ENCODE data around the gene SUPT5H.
A peak's percentile ranks its signal among the peaks of the same experiment; 100 is the strongest.

The SUPT5H gene

DNA sequence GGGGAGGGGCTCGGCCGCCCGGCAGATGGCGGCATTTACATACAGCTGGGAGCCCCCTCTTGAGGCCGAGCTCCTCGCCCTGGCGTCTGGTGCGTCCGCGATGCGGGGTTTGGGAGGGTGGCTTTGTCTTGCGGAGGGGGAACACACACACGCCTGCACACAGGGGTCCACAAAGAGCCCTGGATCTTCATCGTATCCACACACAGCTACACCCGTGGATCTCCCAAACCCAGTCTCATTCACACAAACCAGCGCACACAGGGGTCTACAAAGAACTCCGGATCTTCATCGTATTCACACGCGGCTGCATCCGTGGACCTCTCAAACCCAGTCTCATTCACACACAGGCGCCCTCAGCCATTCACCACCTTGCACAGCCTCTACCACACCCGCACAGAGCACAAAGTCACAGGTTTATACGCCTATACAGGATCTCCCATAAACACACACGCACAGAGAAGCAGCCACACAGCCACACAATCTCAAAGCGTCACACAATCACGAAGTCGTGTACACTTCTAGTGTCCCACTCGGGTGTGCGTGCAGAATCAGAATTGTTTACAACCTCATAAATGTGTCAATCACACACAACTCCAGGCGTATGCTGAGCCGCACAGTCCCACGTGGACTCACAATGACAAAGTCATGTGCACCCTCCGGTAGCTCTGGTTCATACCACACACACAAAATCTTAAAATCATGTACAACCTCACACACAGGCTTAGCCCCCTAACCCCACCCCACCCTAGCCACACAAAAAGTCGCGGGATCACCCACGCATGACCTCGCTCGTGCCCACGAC, 52.8 kb downstream of the SUPT5H start:
- peak; percentile 44 for TF ChIP-seq CTCF (IDR thresholded peaks at IDR 0.05; ENCODE audit: control insufficient read depth, insufficient read depth, low read depth, low read length, missing control alignments)
- peak overlapping the region; percentile 5 for H3K4me3 ChIP-seq (ENCODE audit: control insufficient read depth, low read depth, low read length)
- DNase-seq (ENCODE audit: low read depth): no peak

GRCh38 chr19:39498798-39499642, 53.6 kb downstream of the SUPT5H start, which contains the start of gene DLL3:
TSS of gene DLL3 (plus strand) at chr19:39498947. CDS start at chr19:39498975, 28 bp downstream.
- DNase-seq (ENCODE audit: low read depth): no peak
- TF ChIP-seq CTCF (IDR thresholded peaks at IDR 0.05; ENCODE audit: control insufficient read depth, insufficient read depth, low read depth, low read length, missing control alignments): no peak
- peak within 1 kb of the TSS; percentile 5 for H3K4me3 ChIP-seq (ENCODE audit: control insufficient read depth, low read depth, low read length)

DNA sequence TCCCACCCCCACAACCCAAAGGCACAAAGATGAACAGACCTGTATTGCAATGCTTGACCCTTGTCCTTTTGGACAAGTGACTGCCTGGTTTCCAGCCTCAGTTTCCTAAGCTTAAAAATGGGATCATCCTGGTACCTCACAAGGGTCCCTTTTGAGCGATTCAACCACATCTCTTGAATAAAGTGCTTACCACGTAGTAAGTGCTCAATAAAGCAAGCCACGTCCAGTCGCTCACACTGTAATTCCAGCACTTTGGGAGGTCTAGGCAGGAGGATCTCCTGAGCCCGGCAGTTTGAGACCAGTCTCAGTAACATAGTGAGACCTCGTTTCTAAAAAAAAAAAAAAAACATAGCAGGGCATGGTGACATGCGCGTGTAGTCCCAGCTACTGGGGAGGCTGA, 54.5 kb downstream of the SUPT5H start:
- no peak overlapping the region for H3K4me3 ChIP-seq (ENCODE audit: control insufficient read depth, low read depth, low read length)
- no peak for TF ChIP-seq CTCF (IDR thresholded peaks at IDR 0.05; ENCODE audit: control insufficient read depth, insufficient read depth, low read depth, low read length, missing control alignments)
- DNase-seq (ENCODE audit: low read depth): no peak

DNA sequence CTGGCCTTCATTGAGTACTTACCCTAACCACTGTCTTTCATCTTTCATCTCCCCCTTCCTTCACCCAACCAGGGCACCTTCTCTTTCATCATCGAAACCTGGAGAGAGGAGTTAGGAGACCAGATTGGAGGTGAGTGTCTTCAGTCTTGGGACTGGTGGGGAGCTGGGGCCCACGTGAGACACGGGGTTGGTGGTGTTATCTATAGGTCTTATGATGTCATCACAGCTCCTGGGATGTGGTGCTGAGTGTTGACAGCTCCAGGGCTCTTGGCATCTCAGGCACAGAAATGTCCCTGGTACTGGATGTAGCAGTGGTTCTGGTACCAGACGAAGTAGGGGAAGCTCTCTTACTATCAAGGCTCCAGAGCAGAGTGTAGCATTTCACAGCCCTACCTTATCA, 55.2 kb downstream of the SUPT5H start:
- no peak for TF ChIP-seq CTCF (IDR thresholded peaks at IDR 0.05; ENCODE audit: control insufficient read depth, insufficient read depth, low read depth, low read length, missing control alignments)
- H3K4me3 ChIP-seq (ENCODE audit: control insufficient read depth, low read depth, low read length): no peak overlapping the region
- DNase-seq (ENCODE audit: low read depth): no peak

DNA sequence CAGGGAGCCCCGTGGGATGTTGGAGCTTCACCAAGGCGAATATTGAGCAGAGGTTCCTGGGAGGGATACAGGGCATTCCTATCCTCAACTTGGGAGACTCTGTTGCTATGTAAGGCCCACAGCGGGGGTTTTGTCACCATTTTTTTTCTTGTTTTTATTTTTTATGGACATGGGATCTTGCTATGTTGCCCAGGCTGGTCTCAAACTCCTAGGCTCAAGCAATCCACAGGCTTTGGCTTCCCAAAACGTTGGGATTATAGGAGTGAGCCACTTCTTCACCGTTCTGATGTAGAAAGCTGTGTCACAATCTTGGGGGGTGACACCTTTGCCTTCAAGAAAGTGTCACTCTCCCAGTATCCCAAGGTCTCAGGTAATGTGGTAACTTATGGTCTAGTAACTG, 56.0 kb downstream of the SUPT5H start:
- no peak for TF ChIP-seq CTCF (IDR thresholded peaks at IDR 0.05; ENCODE audit: control insufficient read depth, insufficient read depth, low read depth, low read length, missing control alignments)
- no peak overlapping the region for H3K4me3 ChIP-seq (ENCODE audit: control insufficient read depth, low read depth, low read length)
- DNase-seq (ENCODE audit: low read depth): no peak

DNA sequence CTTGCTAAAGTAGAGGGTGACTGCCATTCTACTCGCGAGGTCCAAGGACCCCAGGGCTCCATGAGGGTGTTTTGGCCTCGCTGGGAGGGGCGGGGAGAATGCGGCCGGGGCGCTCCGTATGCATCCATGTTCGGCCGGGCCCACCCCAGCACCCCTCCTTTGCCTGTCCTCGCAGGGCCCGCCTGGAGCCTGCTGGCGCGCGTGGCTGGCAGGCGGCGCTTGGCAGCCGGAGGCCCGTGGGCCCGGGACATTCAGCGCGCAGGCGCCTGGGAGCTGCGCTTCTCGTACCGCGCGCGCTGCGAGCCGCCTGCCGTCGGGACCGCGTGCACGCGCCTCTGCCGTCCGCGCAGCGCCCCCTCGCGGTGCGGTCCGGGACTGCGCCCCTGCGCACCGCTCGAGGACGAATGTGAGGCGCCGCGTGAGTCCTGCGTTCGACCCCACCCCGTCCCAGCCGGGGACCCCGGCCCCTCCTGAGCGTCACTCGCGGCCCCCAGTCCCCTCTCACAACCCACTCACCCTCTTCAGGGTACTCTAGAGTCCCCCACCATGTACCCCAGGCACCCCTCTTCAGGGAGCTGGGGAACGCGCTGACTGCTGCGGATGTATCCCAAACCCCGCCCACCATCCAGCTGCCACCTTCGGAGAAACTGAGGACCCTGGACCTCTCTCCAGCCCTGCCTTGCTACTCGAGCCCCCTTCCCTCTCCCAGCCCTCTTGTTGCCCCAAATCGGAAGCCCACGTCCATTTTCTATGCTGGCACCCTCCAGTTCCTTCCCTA, 57.4 kb downstream of the SUPT5H start:
- DNase-seq (ENCODE audit: low read depth): no peak
- TF ChIP-seq CTCF (IDR thresholded peaks at IDR 0.05; ENCODE audit: control insufficient read depth, insufficient read depth, low read depth, low read length, missing control alignments): peak; percentile 37

More for the DNA sequence above, 57.4 kb downstream of the SUPT5H start:
- H3K4me3 ChIP-seq (ENCODE audit: control insufficient read depth, low read depth, low read length): no peak overlapping the region
